IPS-11a (cell line): Measurements from ENCODE around the gene IL17A.

Experiments used
- H3K4me3 ChIP-seq: one replicate; pipeline ENCODE4 v1.5.1; 2013; ENCODE audit warnings: low read depth, low read length, control low read depth

Gene IL17A

GRCh38 chr6:52186075-52186474 is at the start of gene IL17A:
Gene IL17A (plus strand): TSS chr6:52186375. CDS start chr6:52186432, 57 bp downstream.
- H3K4me3 ChIP-seq, result no peak within 1 kb of the TSS

GRCh38 chr6:52136934-52137467 is 49.2 kb upstream of the IL17A start:
- no peak overlapping the region for H3K4me3 ChIP-seq

GRCh38 chr6:52138284-52138683 is 47.9 kb upstream of the IL17A start:
- no peak overlapping the region for H3K4me3 ChIP-seq

- H3K4me3 ChIP-seq, result no peak overlapping the region
These were observed 46.0 kb upstream of the IL17A start for GRCh38 chr6:52139985-52140680.

- H3K4me3 ChIP-seq, result no peak overlapping the region
These were observed 44.6 kb upstream of the IL17A start for GRCh38 chr6:52141596-52141995.

- no peak overlapping the region for H3K4me3 ChIP-seq
These were observed 43.6 kb upstream of the IL17A start for GRCh38 chr6:52142556-52142955.

GRCh38 chr6:52143551-52143950 is 42.6 kb upstream of the IL17A start:
- no peak overlapping the region for H3K4me3 ChIP-seq

GRCh38 chr6:52144196-52145076 is 41.7 kb upstream of the IL17A start:
- H3K4me3 ChIP-seq, result no peak overlapping the region

GRCh38 chr6:52146851-52147445 is 39.2 kb upstream of the IL17A start:
- no peak overlapping the region for H3K4me3 ChIP-seq

GRCh38 chr6:52149076-52149475 is 37.1 kb upstream of the IL17A start:
- H3K4me3 ChIP-seq, result no peak overlapping the region

GRCh38 chr6:52149949-52150348 is 36.2 kb upstream of the IL17A start:
- no peak overlapping the region for H3K4me3 ChIP-seq

- no peak overlapping the region for H3K4me3 ChIP-seq
These were observed 34.1 kb upstream of the IL17A start for GRCh38 chr6:52152070-52152423.

GRCh38 chr6:52152711-52153160 is 33.4 kb upstream of the IL17A start:
- no peak overlapping the region for H3K4me3 ChIP-seq

- no peak overlapping the region for H3K4me3 ChIP-seq
These were observed 31.8 kb upstream of the IL17A start for GRCh38 chr6:52154381-52154780.

GRCh38 chr6:52155791-52156576 is 30.2 kb upstream of the IL17A start:
- no peak overlapping the region for H3K4me3 ChIP-seq

GRCh38 chr6:52157301-52157941 is 28.8 kb upstream of the IL17A start:
- no peak overlapping the region for H3K4me3 ChIP-seq

GRCh38 chr6:52160472-52161104 is 25.6 kb upstream of the IL17A start:
- no peak overlapping the region for H3K4me3 ChIP-seq

GRCh38 chr6:52161689-52162438 is 24.3 kb upstream of the IL17A start:
- no peak overlapping the region for H3K4me3 ChIP-seq
